Heart right ventricle (tissue), 16 donors: ENCODE results near the gene PDZD8. TPM values are rescaled to one million over a fixed set of nuclear protein-coding genes. Genes with fewer than 3 reads are reported as not detected.

Source experiments
- ATAC-seq, 8 donors: fragments of 200-7000 bp; cut with Tn5 transposase; one replicate each; pipeline ENCODE4 v1.9.1; 2020; ENCODE audit warnings: mild to moderate bottlenecking in 8 of 8, moderate library complexity in 8 of 8, moderate number of reproducible peaks in 1 of 8
- DNase-seq, 2 donors: peaks; one replicate each; pipeline ENCODE4 v3.0.0-alpha.2; 2020
- H3K27ac ChIP-seq, 10 donors: fragments of 200-600 bp; sonication (generic) in 2 of 10; one replicate each; pipeline versions ENCODE4 v1.5.0 to v1.8.0; 2020 to 2022; ENCODE audit warnings: mild to moderate bottlenecking in 3 of 10
- H3K27me3 ChIP-seq, 7 donors: fragments of 200-600 bp; one replicate each; pipeline ENCODE4 v1.8.0; 2021 to 2022; ENCODE audit warnings: mild to moderate bottlenecking in 2 of 7
- H3K36me3 ChIP-seq, 9 donors: fragments of 200-600 bp; sonication (generic) in 1 of 9; one replicate each; pipeline versions ENCODE4 v1.5.0 to v1.8.0; 2020 to 2022; ENCODE audit warnings: mild to moderate bottlenecking in 2 of 9
- H3K4me1 ChIP-seq, 9 donors: fragments of 200-600 bp; sonication (generic) in 1 of 9; one replicate each; pipeline versions ENCODE4 v1.5.0 to v1.8.0; 2020 to 2022; ENCODE audit warnings: mild to moderate bottlenecking in 4 of 9
- H3K4me3 ChIP-seq, 10 donors: fragments of 200-600 bp; sonication (generic) in 2 of 10; one replicate each; pipeline versions ENCODE4 v1.5.0 to v1.8.0; 2020 to 2022; ENCODE audit warnings: mild to moderate bottlenecking in 7 of 10, moderate library complexity in 2 of 10
- H3K9me3 ChIP-seq, 11 donors: fragments of 200-600 bp in 10 of 11; sonication (generic) in 2 of 11; one replicate each; pipeline versions ENCODE4 v1.5.0 to v1.8.0; 2013 to 2022; ENCODE audit warnings: mild to moderate bottlenecking in 2 of 11, control low read depth in 1 of 11, moderate library complexity in 1 of 11
- CTCF ChIP-seq, 9 donors: fragments of 200-600 bp; sonication (generic) in 2 of 9; IDR thresholded peaks; one replicate each; pipeline versions ENCODE4 v1.5.0 to v1.8.0; 2021 to 2022; ENCODE audit warnings: antibody characterized with exemption in 9 of 9, mild to moderate bottlenecking in 5 of 9, moderate library complexity in 1 of 9
- WGBS, 2 donors: extraction: QIAGEN DNeasy Blood & Tissue Kit; methylation state at CpG; one replicate each; pipeline ENCODE4 v1.1.7; 2013; ENCODE audit warnings: inconsistent platforms in 1 of 2; 5-methylcytosine and 5-hydroxymethylcytosine counted together
- intact Hi-C, 10 donors: fragments of 100-400 bp; cut with DNase I; formaldehyde crosslinking; loops; one replicate each; pipeline versions ENCODE4 v1.11.1 to v1.14.2; 2022
- polyA plus RNA-seq, 2 donors: library from polyadenylated mRNA; stranded (reverse); fragments of 200-250 nt; gene quantifications; one replicate each; pipeline ENCODE4 v1.2.3, GENCODE V29; 2013
- total RNA-seq, 10 donors: library from RNA; stranded (reverse); fragmentation: NEBNext Ultra II Directional in 3 of 10; extraction: Animal tissue kit (Norgen Biotek cat#: 25700) in 3 of 10; gene quantifications; one replicate each; pipeline versions ENCODE4 v1.2.1 to v1.2.4, GENCODE V29; 2021 to 2023
- donor health status: Arrhythmogenic right ventricular cardiomyopathy.
- donor health status: ischemic (EF 13 %, LVEDD 7.1; RV severe dilation, severe dysfunction).
- donor health status: healthy with polysubstance abuse.
- donor health status: DM: no; HTN: yes; CAD: no.
- donor health status: DM: no; HTN: no; CAD: no.
- donor health status: ischemic (EF 25% LVEDD 6.9; RV normal size, moderate dysfunction).
- donor health status: ischemic (EF 25% LVEDD 5.7; RV mildly dilated, moderate dysfunction).
- donor health status: healthy.
- donor health status: DM: yes; HTN: yes; CAD: no.
- donor health status: Ischemic cardiomyopathy.
- donor health status: ischemic (EF 35%, LVEDD 5.7; RV mildly dilated, moderate dysfunction).
- donor health status: nonischemic (EF 11% LVEDD 7.7; RV severe dilation, severe dysfunction).
- donor health status: DM: yes; HTN: yes; CAD: no.
- donor health status: PGD.
- donor health status: ischemic (EF 29% LVEDD 5.4; RV normal size, mild dysfunction).
- donor health status: nonischemic (EF 23%, LVEDD 6.1; RV moderate dilation, normal function).

The PDZD8 gene
- total and polyA plus RNA-seq, 12 donors: 2.0 to 31.3 (median 22.7) TPM

GRCh38 chr10:117410557-117410956, 35.3 kb upstream of the PDZD8 start:
- TF ChIP-seq CTCF (IDR thresholded peaks at IDR 0.05): no peak
- no peak overlapping the region for H3K27ac ChIP-seq

DNA sequence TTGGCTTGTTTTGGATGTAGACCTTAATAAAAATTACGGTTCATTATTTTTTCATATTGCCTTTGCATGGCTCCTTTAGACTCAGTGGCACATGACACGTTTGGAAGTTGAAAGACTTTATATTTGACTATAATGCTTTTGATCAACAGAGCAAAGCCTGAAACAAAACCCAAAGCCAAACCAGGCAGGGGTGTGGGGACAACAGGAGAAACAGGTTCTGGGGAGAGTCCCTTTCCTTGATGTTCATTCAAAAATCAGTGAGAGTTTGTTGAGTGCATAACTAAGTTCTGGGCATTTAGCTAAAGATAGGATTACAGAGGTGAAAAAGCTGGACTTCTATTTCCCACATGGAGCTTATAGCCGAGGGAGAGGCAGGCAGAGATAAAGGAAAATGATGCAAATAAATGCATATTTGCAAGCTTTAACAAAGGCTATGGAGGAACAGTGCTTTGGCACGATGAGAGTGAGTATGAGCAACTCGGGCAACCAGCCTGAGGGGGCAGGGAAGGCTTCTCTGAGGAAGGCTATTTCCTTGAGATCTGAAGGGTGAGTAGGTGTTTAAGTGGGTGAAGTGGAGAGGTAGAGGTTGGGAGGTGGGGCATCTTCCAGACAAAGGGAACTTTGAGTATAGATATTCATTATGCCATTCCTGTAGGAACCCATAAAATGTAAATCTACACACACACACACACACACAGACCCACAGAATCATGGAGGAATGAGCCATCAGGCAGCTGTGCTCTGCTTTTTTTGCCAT, 34.5 kb upstream of the PDZD8 start:
- TF ChIP-seq CTCF (IDR thresholded peaks at IDR 0.05): no peak
- Histone ChIP-seq H3K27ac (no peak overlapping the region), H3K4me1 (peaks cover 0 to 4% (median 0%) of the 10 kb centered on the region in 9 donors), H3K4me3 (no peak overlapping the region), H3K36me3 (no peaks in the 10 kb centered on the region), H3K27me3 (peaks cover 0 to 9% (median 0%) of the 10 kb centered on the region in 7 donors), H3K9me3 (no peaks in the 10 kb centered on the region)
- WGBS, 2 donors: 77% methylated on average over 5 of the region's 5 CpGs
- no peak for DNase-seq
- intact Hi-C loops: no loop called here
- ATAC-seq: no peak

More at GRCh38 chr10:117410557-117410956, 35.3 kb upstream of the PDZD8 start:
- intact Hi-C loops: no loop called here
- no peak for DNase-seq
- WGBS, 2 donors: 77 to 84% methylated on average over 4 of the region's 4 CpGs
- Histone ChIP-seq H3K27me3 (peaks cover 0 to 5% (median 0%) of the 10 kb centered on the region in 7 donors), H3K36me3 (no peaks in the 10 kb centered on the region), H3K9me3 (no peaks in the 10 kb centered on the region), H3K4me1 (peaks cover 0 to 4% (median 0%) of the 10 kb centered on the region in 9 donors), H3K4me3 (no peak overlapping the region)
- ATAC-seq: no peak

- Histone ChIP-seq H3K4me3 (no peak overlapping the region), H3K27ac (no peak overlapping the region), H3K27me3 (peaks cover 0 to 14% (median 0%) of the 10 kb centered on the region in 7 donors), H3K9me3 (no peaks in the 10 kb centered on the region), H3K4me1 (peaks cover 0 to 4% (median 0%) of the 10 kb centered on the region in 9 donors), H3K36me3 (no peaks in the 10 kb centered on the region)
- 63 to 70% methylated on average over 5 of the region's 5 CpGs for WGBS, 2 donors
- DNase-seq: no peak
- intact Hi-C loops: no loop called here
- ATAC-seq: no peak
- no peak for TF ChIP-seq CTCF (IDR thresholded peaks at IDR 0.05)
These were observed 33.5 kb upstream of the PDZD8 start for GRCh38 chr10:117408436-117409384.

DNA sequence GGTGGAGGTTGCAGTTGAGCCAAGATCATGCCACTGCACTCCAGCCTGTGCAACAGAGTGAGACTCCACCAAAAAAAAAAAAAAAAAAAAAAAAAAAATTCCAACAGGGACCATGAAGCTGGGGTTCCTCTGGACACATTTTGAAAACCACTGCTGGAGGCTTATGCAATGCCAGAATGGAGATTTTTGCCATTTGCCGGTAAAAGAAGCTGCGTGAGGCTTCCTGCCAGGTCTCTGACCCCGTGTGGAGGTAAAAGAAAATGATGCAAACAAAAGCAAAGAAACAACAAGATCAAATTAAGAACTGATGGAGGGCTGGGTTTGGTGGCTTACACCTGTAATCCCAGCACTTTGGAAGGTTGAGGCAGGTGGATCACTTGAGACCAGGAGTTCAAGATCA, 30.5 kb upstream of the PDZD8 start:
- Histone ChIP-seq H3K27me3 (peaks cover 0 to 17% (median 0%) of the 10 kb centered on the region in 7 donors), H3K9me3 (no peaks in the 10 kb centered on the region), H3K27ac (no peak overlapping the region), H3K36me3 (no peaks in the 10 kb centered on the region), H3K4me1 (no peaks in the 10 kb centered on the region), H3K4me3 (no peak overlapping the region)
- no peak for ATAC-seq
- TF ChIP-seq CTCF (IDR thresholded peaks at IDR 0.05): no peak
- DNase-seq: no peak
- intact Hi-C loops: no loop called here
- WGBS, 2 donors: 75 to 88% methylated on average over 3 of the region's 3 CpGs
